ENCODE results near the gene ANKFY1.
"Not testable (repeated sequence)": the region's sequence is repeated elsewhere in the genome, so short reads cannot be mapped to it uniquely, and the experiment has no call there.

The ANKFY1 gene

DNA sequence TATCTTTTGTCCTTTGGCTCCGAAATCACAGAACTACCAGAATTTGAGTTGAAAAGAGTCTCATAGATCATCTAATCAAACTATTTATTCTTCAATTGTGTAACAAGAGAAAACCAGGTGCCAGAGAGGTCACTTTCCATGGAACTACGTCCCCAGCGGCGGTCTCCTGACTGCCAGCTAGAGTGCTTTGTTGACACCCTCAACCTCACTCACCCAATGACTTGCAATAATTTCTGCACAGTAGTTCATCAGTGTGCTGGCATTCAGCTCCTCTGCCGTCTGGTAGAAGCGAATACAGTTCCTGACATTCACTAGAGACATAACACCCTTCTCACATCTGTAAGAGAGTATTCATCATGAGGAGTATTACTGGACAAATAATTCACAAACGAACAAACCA, 54.2 kb downstream of the ANKFY1 start:
- DNase-seq: no peak

DNA sequence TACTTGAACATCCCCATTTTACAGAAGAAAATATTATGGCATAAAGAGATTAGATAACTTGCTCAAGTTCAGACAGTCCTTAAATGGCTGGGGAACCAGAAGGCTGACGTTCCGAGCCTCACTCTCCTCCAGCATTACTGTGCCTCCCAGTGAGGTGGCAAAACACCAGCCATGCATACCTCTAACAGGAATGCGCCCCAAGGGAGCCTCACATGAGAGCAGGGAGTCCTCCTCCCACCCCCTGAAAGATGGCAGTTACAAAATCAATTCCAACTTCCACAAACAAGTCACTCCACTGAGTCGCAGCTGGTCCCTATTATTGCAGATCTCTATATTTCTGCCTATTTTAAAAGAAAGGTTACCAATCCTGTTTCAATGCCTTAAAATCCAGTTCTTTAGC, 55.5 kb downstream of the ANKFY1 start:
- no peak for DNase-seq

DNA sequence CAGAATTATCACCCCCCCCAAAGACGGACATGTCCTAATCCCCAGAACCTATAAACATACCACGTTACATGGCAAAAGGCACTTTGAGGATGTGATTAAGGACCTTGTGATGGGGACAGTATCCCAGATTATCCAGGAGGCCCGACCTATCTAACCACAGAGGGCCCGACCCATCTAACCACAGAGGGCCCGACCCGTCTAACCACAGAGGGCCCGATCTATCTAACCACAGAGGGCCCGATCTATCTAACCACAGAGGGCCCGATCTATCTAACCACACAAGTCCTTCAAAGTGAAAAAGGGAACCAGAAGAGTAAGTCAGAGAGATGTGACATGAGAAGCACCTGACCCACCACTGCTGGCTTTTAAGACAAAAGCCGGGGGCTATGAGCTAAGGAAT, 56.8 kb downstream of the ANKFY1 start:
- DNase-seq: peak; percentile 47

DNA sequence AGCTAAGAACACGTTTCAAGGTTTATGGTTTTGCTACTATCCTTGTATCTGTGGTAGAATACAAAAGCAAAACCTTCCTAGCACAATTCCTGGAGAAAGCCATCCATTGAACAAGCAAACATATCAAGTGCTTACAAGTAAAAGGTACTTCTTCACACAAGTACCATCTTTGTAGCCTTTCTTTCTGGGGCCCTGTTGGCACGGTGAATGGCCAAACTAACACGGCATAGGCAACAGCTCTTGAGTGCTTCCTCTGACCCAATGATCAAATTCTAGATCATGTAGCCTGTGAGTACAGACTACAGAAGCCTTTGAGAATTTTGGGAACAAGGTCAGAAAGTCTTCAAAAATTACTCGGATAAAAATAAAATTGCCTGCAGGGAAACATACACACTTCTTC, 57.9 kb downstream of the ANKFY1 start:
- no peak for DNase-seq

DNA sequence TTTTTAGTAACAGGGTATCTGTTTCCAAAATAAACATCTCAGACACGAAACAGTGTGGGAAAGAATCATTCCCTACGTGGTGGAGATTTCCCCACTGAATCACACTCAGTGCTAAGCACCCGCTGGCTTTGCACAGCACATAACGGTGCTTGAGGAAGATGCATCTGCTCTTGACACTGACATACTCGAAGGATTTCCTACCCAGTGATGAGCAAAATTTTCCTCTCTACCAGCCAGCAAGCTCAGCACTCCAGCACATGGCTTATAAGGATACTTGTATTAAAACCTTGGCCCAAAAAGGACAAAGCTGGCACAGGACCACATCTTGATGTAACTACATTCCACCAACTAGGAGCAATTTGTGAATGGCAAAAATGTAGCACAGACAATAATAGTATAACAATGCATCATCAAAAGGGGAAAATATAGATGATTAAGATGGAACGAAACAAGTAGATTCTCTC, 59.0 kb downstream of the ANKFY1 start:
- DNase-seq: no peak

DNA sequence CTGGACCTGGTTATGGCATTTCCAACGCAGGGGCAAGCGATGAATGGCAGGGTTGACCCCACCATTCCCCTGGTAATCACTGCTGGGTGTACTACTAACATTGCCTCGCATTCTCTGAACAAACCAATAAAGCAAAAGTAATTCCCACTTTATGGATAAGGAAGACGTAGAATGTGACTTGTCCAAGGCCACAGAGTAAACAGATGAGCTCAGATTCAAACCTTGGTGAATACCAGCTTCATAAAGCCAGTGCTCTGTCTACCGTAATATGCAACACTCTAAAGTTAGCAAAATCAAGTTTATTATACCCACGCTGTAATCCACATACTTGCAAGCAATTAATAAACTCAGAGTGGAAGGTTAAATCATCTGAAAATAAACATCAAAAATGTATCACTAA, 59.6 kb downstream of the ANKFY1 start:
- no peak for DNase-seq

DNA sequence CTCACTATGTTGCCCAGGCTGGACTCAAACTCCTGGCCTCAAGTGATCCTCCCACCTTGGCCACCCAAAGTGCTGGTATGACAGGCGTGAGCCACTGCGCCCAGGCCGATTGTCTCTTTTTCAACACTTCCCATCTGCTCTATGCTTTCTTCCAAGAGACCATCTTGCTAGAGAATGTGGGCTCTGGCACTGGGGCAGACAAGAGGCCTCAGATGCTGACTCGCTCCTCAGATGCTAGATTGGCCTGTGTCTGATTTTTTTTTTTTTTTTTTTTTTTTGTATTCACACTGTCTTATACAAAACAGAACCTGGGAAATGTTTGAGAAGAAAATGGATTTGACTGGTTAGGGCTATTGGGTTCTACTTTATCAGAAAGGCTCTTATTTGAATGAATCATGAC, 62.6 kb downstream of the ANKFY1 start:
- DNase-seq: no peak

DNA sequence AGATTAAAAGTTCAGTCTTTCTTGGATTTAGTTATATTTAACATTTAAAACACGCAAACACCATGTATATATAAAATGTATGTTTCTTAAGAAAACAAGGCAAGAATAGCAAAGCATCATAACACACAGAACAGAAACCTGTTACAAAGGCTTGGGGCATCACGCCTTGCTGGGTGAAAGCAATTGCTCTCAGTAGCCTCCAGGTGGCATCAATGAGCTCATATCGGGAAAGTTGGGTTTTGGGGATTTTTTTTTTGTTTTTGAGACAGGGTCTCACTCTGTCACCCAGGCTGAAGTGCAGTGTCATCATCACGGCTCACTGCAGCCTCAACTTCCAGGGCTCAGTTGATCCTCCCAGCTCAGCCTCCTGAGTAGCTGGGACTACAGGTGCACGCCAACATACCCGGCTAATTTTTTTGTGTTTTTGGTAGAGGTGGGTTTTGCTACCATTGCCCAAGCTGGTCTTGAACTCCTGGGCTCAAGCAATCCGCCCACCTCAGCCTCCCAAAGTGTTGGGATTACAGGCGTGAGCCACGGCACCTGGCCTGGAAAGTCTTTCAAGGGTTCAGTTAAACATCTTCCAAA, 63.9 kb downstream of the ANKFY1 start:
- DNase-seq: no peak

DNA sequence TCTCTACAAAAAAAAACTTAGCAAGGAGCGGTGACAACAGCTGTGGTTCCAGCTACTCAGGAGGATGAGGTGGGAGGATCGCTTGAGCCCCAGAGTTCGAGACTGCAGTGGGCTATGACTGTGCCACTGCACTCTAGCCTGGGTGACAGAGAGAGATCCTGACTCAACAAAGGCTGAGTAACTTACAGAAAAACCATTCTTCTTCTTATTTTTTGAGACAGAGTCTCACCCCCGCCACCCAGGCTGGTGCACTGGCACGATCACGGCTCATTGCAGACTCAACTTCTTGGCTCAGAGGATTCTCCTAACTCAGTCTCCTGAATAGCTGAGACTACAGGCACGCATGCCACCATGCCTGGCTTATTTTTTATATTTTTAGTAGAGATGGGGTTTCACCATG, 64.8 kb downstream of the ANKFY1 start:
- no peak for DNase-seq

DNA sequence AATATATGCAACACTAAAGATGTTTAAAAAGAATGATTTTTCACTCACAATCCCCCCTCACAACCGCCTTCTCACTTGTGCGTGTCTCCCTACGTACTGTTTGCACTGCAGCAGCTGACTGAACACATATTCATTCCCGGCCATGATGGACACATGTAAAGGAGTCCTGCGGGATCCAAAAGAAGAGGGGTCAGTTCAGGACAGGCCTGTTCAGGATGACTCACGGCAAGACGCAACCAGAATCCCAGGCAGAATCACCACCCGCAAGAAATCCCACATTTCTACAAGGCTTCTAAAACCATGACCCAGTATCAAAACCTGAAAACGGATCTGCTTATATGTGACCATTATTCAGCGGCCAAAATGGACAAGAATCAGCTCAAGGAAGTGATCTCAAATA, 68.5 kb downstream of the ANKFY1 start:
- DNase-seq: no peak

DNA sequence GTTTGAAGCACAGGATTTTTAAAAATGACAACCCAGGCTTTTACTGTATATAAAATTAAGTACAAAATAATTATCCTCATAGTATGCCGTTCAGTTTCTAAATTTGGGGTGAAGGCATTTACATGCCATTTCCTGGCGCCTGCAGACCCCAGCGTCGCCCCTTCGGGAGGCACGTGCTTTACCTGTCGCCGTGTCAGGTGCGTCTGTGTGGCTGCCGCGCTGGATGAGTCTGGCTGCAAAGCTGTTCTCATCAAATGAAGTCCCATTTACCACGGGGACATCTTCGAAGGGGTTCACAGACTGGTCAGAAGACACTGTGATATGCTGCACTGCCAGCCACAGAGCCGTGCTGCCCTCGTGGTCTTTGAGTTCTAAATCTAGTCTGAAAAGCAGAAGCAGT, 69.0 kb downstream of the ANKFY1 start:
- DNase-seq: no peak

DNA sequence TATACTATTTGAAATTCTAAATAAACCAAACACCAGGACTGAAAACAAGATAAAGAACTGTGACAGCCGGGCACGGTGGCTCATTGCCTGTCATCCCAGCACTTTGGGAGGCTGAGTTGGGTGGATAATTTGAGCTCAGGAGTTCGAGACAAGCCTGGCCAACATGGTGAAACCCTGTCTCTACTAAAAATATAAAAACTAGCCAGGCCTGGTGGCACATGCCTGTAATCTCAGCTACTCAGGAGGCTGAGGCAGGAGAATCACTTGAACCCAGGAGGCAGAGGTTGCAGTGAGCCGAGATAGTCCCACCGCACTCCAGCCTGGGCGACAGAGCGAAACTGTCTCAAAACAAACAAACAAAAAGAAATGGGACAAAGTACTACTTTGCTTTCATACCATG, 73.0 kb downstream of the ANKFY1 start:
- not testable (repeated sequence) for DNase-seq

DNA sequence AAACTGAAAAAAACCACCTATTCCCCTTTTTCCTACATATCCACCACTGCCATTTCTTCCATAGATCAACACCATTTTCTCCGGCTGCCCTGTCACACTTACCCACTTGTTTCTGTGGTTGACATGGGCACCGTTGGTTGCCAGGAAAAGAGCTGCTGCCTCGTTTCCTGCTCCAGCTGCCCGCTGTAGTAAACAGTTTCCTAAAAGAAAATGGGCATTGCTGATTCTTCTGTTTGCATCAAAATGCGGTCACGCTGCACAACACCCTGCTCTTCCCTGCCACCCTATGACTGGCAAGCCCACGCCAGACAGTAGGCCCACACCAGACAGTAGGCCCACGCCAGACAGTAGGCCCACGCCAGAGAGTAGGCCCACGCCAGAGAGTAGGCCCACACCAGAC, 74.5 kb downstream of the ANKFY1 start:
- peak; percentile 57 for DNase-seq

DNA sequence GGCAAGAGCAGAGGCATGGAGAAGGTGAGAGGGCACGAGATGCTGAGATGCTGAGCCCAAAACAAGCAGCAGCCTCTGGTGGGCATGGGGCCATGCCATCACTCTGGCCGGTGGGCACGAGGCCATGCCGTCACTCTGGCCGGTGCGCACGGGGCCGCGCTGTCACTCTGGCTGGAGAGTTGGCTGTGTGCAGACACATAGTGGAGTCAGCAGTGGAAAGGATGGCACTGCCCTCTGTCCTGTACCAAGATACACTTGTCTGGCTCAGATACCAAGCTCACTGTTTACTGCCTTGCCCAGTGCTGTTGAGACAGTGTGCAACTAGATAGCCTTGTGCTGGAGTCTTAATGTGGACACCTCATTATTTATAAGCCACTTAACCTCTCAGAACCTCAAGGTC, 75.7 kb downstream of the ANKFY1 start:
- DNase-seq: no peak

DNA sequence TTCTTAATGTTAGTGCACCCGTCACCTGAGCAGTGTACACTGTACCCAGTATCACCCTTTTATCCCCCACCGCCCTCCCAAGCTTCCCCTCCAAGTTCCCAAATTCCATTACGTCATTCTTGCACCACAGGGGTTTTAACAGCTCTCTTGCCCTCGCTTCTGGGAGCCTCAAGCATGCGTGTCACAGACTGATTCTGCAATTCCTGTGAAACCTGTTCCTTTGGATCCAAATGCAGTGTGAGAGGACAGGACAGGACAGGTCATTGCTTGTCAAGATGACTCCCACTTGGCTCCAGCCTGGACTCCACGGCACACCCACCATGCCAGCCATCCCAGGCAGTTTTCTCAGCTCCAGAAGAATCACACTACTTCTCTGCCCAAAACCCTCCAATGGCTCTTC, 76.7 kb downstream of the ANKFY1 start:
- no peak for DNase-seq

DNA sequence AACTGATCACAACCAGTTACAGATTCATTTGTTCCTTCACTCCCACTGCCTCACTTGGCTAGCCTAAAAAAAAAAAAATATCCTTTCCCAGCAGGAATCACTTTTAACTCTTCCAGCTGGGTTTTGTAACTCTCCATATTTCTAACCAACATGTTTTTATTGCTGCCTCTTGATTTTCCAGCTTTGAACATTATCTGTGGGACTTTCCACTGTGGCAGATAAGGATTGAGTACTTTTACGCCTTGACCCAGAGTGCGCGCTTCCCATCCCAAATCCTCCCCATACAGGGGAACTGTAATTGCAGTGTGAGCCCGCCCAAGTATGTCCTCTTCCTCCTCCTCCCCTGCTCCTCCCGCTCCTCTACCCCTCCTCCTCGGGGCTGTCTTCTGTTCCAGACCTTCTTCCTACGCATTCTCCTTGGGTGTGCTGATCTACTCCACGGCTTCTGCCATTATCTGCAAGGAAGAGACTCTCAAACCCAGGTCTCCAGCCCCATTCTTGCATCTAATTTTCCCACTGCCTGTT, 77.4 kb downstream of the ANKFY1 start:
- no peak for DNase-seq

DNA sequence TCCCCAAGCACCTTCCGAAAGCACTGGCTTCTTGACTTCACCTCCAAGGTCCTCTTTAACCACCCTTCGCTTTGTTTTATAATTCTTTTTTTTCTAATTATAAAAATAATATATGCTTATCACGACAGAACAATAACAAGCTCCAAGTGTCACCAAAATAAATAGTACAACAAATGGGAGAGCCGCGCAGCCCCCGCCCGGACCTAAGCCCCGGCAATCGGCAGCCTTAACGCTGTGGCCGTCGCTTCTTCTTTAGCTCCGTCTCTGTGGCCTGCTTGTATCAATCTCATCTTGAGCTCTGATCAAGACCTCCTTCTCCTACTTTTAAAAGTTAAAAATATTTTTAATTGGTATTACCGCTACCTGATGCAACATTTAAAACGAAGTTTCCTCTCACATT, 78.1 kb downstream of the ANKFY1 start:
- DNase-seq: no peak

DNA sequence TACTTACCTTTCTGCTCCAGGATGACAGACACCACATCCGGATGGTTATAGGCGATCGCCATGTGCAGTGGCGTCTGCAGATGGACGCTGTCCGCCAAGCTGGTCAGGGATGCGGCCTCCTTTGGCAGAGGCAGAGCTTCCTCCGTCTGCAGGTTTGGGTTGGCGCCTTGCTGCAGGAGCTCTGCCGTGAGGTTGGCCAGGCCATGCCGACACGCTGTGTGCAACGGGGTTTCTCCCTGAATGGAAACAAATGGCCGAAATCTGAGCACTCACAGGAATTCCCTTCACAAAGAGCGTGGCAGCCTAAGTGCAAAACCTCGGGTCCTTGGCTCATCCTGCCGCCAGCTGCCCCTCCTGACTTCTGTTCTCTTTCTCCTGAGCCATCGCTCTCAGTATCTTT, 79.0 kb downstream of the ANKFY1 start:
- no peak for DNase-seq

DNA sequence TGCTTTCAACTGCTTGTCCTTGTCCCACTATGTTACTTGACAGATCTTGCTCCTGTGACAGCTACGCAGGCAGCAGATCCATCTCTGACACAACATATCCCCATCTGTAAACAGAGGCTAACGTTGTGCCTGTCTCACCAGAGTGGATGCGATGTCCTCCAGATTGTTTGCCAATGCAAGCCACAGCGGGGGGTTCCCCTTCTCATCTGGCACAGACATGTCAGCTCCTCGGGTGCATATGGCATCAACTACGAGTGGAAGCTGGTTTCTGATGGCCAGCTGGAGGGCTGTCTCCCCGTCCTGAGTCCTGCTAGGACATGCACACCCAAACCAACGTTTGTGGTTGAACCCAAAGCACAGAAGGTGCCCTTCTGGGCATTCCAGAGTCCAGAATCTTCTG, 81.7 kb downstream of the ANKFY1 start:
- no peak for DNase-seq

DNA sequence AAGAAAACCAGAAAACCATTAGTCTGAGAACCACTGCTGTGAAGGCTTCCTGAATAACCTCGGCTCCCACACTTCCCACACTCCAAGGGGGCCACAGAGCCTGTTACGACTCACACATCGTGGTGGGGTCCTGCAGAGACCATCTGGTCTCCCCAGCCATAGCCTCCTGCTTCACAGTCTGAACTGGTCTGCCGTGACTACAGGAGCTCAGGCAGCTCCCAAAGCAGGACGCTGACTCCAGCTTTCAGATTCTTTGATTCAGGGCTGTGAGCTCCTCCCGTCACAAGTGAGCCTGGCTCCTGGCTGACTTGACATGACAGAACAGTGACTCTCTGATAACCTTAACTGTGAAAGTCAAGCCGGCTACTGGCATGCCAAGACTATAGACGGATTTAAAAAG, 83.0 kb downstream of the ANKFY1 start:
- no peak for DNase-seq

DNA sequence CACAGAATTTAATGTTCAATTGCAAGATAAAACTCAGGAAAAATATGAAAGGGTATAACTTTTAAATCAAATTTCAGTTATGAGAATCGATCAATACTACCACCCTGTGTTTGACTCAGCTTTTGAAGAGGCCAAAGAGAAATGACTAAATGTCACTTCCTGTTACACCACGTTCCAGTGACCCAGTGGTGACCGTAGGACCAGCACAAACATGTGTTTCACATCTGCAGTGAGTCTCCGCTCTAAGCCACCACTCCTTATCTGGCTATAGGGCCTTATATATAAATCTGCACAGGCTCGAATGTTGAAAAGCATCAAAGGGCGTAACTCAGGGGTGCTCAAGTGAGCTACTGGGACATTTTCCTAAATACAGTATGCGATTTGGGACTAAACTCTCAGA, 84.7 kb downstream of the ANKFY1 start:
- DNase-seq: no peak

DNA sequence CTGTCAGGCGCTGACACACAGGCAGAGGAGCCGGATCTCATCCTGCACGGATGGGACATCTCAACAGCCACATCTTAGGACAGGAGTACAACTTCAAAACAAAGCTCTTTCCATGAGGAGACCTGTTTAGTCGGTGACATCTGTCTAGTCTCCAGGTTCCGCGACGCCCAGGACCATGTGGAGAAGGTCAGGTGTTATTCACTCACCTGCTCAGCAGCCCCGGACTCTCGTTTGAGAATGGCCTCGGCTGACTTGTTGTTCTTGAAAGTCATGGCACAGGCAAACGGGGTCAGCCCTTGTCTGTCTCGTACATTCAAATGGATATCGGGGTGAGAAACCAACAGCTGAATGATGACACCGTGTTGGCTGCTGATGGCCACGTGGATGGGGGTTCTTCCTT, 85.1 kb downstream of the ANKFY1 start:
- DNase-seq: no peak

DNA sequence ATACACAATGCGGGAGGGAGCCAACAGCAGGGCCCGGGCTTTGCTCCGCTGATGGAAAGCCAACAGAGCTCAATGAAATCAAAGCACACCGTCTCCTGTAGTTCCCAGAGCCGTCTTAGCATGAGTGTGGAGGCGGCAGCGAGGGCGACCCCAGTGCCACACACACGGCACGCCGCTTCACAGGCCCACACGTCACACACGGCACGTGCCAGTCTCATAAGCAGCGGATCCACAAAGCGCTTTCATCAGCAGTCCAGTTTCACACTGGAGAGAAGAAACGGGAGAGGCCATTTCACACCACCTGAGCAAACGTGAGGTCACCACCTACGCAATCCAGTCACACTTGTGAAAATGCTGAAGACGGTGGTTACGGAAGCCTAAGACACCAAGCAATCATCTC, 86.0 kb downstream of the ANKFY1 start:
- DNase-seq: no peak

DNA sequence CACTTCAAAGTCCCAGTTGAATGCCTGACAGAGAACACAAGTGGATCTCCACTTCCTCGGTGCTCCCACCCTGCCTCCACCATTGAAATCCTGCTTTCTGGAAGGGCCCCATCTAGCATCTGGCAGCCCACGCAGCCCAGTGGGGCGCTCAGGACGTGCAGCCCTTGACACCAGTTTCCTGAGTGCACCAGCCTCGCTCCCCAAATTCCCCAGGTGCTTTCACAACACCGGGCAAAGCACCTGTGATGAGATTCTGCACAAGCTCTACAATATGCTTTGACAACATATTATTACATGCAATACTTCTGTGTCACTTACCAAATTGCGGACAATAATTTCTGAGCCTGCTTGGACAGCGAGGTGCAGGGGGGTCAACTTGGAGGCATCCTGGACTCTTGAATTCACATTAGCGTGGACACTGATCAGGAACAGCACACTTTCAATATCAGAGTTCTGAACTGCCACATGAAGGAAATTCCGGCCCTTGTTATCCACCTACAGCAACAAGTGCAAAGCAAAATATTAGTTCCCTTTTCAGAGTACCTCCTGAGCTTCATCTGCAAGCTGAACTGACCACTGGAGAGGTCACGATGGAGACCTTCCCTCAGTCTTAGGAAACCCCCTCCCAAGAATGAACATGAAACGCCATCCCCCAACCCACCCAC, 86.8 kb downstream of the ANKFY1 start:
- DNase-seq: no peak

Measured in GF-D8 (cell line).